Ovary (tissue), 9 donors: ENCODE data around the gene FBXO27. TPM values are rescaled to one million over a fixed set of nuclear protein-coding genes. Genes with fewer than 3 reads are reported as not detected.

Experiments used
- DNase-seq, 5 donors: peaks; one replicate each; pipeline ENCODE4 v3.0.0-alpha.2; 2019 to 2020
- H3K27ac ChIP-seq, 2 donors: fragments of 200-600 bp; one replicate each; pipeline versions ENCODE4 v1.5.1 to v1.8.0; 2019 to 2022
- H3K27me3 ChIP-seq: fragments of 200-600 bp; one replicate; pipeline ENCODE4 v1.8.0; 2022
- H3K36me3 ChIP-seq: fragments of 200-600 bp; sonication (generic); one replicate; pipeline ENCODE4 v1.5.1; 2019
- H3K4me1 ChIP-seq: one replicate; pipeline ENCODE4 v1.8.1; 2013; ENCODE audit warnings: mild to moderate bottlenecking, moderate library complexity; ENCODE audit not compliant: insufficient read depth
- H3K4me3 ChIP-seq: fragments of 200-600 bp; sonication (generic); one replicate; pipeline ENCODE4 v1.5.1; 2017
- H3K9me3 ChIP-seq, 2 donors: fragments of 200-600 bp in 1 of 2; sonication (generic) in 1 of 2; one replicate each; pipeline versions ENCODE4 v1.5.1 to v1.8.1; 2013 to 2019; ENCODE audit warnings: mild to moderate bottlenecking in 1 of 2, moderate library complexity in 1 of 2
- EP300 ChIP-seq: sonication (generic); formaldehyde crosslinking; IDR thresholded peaks from one replicate; pipeline ENCODE4 v1.6.1; 2017; ENCODE audit warnings: antibody characterized with exemption
- POLR2A ChIP-seq: fragments of 450-650 bp; IDR thresholded peaks from one replicate; pipeline ENCODE4 v1.6.1; 2017; ENCODE audit warnings: antibody characterized with exemption, mild to moderate bottlenecking, moderate library complexity
- WGBS, 3 donors: extraction: QIAGEN DNeasy Blood & Tissue Kit in 1 of 3; methylation state at CpG; one replicate each; pipeline versions ENCODE4 v1.1.5 to v1.1.7; 2013 to 2017; 5-methylcytosine and 5-hydroxymethylcytosine counted together
- intact Hi-C, 4 donors: fragments of 100-400 bp; cut with DNase I; formaldehyde crosslinking; loops; one replicate each; pipeline versions ENCODE4 v1.11.0 to v1.15.1; 2022 to 2023
- polyA plus RNA-seq, 2 donors: library from polyadenylated mRNA; stranded (reverse); fragments of 200-250 nt in 1 of 2; fragments of 350-450 nt in 1 of 2; fragmentation: Illumina TruSeq in 1 of 2; extraction: RNeasy Lipid Tissue Mini Kit (QIAGEN cat#74804) in 1 of 2; gene quantifications; one replicate each; pipeline ENCODE4 v1.2.3, GENCODE V29; 2013 to 2014
- total RNA-seq, 7 donors: library from RNA; depleted of rRNA in 2 of 7; stranded (reverse); fragments of >200 nt in 2 of 7; fragmentation: NEBNext Ultra II Directional in 3 of 7; extraction: Animal tissue kit (Norgen Biotek cat#: 25700) in 3 of 7; gene quantifications; one replicate each; pipeline versions ENCODE4 v1.1.0 to v1.2.4, GENCODE V29; 2016 to 2023
- TF ChIP-seq, protein P1 (sequence below), 3 donors: fragments of 450-650 bp in 2 of 3; fragments of 200-600 bp in 1 of 3; IDR thresholded peaks; one replicate each; pipeline versions ENCODE4 v1.5.1 to v1.8.0; 2016 to 2022; ENCODE audit warnings: antibody characterized with exemption in 3 of 3, mild to moderate bottlenecking in 1 of 3
- donor health status: DM: no; HTN: no; CAD: no; lungs with moderate emphysema.
- donor health status: DM: no; HTN: no; CAD: no.
- donor health status: Bipolar disorder and iron deficiency.
- donor health status: DM: yes; HTN: yes; CAD: no.
- donor health status: DM: no; HTN: no; CAD: no.
- donor health status: DM: yes; HTN: yes; CAD: no.

The FBXO27 gene
- total and polyA plus RNA-seq, 9 donors: 5.7 to 21.4 (median 15.2) TPM

DNA sequence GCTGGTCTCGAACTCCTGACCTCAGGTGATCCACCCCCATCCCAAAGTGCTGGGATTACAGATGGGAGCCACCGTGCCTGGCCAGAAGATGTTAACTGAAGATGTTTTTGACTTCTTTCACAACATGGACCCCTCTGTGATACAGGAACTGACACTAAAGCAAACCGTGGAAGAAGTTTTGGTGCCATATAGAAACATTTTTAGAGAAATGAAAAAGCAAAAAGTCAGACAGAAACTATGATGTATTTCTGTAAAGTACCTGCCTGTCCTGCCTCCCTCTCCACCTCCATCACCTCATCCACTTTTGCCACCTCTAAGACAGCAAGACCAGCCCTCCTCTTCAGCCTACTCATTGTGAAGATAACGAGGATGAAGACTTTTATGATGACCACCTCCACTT, 11.3 kb downstream of the FBXO27 start:
- DNase-seq: no peak
- Histone ChIP-seq H3K27me3 (no peaks in the 10 kb centered on the region), H3K36me3 (no peaks in the 10 kb centered on the region), H3K27ac (no peak overlapping the region), H3K4me1 (no peaks in the 10 kb centered on the region), H3K9me3 (no peaks in the 10 kb centered on the region), H3K4me3 (no peak overlapping the region)
- intact Hi-C loops: no loop called here
- WGBS, 3 donors: 80 to 92% (median 87%) methylated on average over 4 of the region's 4 CpGs
- TF ChIP-seq EP300: no peak
- TF ChIP-seq, protein P1, sequence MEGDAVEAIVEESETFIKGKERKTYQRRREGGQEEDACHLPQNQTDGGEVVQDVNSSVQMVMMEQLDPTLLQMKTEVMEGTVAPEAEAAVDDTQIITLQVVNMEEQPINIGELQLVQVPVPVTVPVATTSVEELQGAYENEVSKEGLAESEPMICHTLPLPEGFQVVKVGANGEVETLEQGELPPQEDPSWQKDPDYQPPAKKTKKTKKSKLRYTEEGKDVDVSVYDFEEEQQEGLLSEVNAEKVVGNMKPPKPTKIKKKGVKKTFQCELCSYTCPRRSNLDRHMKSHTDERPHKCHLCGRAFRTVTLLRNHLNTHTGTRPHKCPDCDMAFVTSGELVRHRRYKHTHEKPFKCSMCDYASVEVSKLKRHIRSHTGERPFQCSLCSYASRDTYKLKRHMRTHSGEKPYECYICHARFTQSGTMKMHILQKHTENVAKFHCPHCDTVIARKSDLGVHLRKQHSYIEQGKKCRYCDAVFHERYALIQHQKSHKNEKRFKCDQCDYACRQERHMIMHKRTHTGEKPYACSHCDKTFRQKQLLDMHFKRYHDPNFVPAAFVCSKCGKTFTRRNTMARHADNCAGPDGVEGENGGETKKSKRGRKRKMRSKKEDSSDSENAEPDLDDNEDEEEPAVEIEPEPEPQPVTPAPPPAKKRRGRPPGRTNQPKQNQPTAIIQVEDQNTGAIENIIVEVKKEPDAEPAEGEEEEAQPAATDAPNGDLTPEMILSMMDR (IDR thresholded peaks at IDR 0.05): no peak
- no peak for TF ChIP-seq POLR2A

DNA sequence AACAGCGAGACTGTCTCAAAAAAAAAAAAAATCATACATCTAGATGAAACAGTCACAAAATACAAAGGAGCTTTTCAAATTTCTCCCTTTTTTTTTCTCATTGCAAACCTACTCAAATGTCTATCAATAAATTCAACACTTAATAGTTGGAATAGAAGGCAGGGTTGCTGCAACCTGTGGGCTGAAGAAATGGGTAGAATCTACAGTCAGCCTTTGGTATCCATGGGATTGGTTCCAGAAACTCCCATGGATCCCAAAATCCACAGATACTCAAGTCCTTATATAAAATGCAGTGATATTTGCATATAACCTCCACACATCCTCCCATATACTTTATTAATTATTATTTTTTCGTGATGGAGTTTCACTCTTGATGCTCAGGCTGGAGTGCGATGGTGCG, 14.7 kb downstream of the FBXO27 start:
- TF ChIP-seq EP300: no peak
- TF ChIP-seq, protein P1 (IDR thresholded peaks at IDR 0.05): no peak
- 82 to 92% (median 88%) methylated on average over 4 of the region's 4 CpGs for WGBS, 3 donors
- Histone ChIP-seq H3K4me3 (no peak overlapping the region), H3K9me3 (no peaks in the 10 kb centered on the region), H3K36me3 (no peaks in the 10 kb centered on the region), H3K27me3 (no peaks in the 10 kb centered on the region), H3K27ac (no peak overlapping the region), H3K4me1 (no peaks in the 10 kb centered on the region)
- intact Hi-C loops: no loop called here
- no peak for DNase-seq

DNA sequence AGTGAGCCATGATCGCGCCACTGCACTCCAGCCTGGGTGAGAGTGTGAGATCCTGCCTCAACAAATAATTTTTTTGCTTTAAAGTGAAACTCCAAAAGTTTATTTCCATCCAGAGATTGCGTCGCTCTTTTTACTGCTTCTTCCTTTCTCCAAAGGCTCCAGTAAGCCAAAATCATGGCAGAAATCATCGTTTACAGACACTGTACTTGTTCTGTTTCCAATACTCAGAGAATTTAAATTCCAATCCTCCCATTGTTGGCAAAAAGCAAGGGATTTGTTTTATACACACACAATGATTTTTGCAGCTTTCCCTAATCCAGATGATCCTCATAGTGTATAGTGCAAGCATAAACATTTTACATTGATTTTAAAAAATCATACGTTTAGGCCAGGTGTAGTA, 15.3 kb downstream of the FBXO27 start:
- 25 to 39% (median 37%) methylated on average over 6 of the region's 6 CpGs for WGBS, 3 donors
- Histone ChIP-seq H3K4me3 (no peak overlapping the region), H3K27ac (no peak overlapping the region), H3K9me3 (no peaks in the 10 kb centered on the region), H3K36me3 (no peaks in the 10 kb centered on the region), H3K27me3 (no peaks in the 10 kb centered on the region), H3K4me1 (no peaks in the 10 kb centered on the region)
- intact Hi-C loops: no loop called here
- TF ChIP-seq POLR2A (no peak), EP300 (no peak)
- TF ChIP-seq, protein P1 (IDR thresholded peaks at IDR 0.05): no peak
- no peak for DNase-seq

DNA sequence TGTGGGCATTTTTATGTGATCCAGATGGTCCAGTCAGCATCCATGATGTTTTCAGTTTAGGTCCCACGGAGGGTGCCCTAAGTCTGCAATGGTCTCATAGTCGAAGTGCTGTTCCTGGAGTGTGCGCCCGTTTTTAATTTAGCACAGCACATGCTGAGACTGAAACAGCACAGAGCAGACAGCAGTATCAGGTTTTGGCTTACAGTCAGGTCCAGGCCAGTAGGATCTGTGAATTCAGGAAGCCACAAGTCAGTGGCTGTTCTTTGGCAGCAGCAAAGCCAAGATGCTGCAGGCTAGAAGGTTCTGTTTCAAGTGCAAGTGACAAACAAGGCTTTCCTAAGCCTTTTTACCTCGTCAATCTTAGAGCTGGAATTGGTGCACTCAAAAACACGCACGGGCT, 18.3 kb downstream of the FBXO27 start:
- Histone ChIP-seq H3K27me3 (no peaks in the 10 kb centered on the region), H3K4me3 (no peak overlapping the region), H3K27ac (no peak overlapping the region), H3K9me3 (no peaks in the 10 kb centered on the region), H3K36me3 (no peaks in the 10 kb centered on the region), H3K4me1 (no peaks in the 10 kb centered on the region)
- intact Hi-C loops: no loop called here
- TF ChIP-seq POLR2A (no peak), EP300 (no peak)
- TF ChIP-seq, protein P1 (IDR thresholded peaks at IDR 0.05): no peak
- WGBS, 3 donors: 88% methylated on average over 7 of the region's 7 CpGs
- no peak for DNase-seq

DNA sequence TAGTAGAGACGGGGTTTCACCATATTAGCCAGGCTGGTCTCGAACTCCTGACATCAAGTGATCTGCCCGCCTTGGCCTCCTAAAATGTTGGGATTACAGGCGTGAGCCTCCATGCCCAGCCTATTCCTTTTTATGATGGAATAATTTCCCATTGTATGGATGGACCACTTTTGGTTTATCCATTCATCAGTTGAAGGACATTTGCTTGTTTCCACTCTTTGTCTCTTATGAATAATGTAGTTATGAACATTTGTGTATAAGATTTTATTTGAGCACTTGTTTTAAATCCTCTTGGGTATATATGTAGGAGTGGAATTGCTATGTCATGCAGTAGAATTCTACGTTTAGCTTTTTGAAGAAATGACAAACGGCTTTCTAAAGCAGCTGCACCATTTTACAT, 23.3 kb downstream of the FBXO27 start:
- intact Hi-C loops: no loop called here
- no peak overlapping the region for H3K4me3 ChIP-seq
- H3K9me3 ChIP-seq: no peaks in the 10 kb centered on the region
- DNase-seq: no peak
- TF ChIP-seq, protein P1 (IDR thresholded peaks at IDR 0.05): no peak
- TF ChIP-seq POLR2A (no peak), EP300 (no peak)
- H3K36me3 ChIP-seq: no peaks in the 10 kb centered on the region
- no peak overlapping the region for H3K27ac ChIP-seq
- no peaks in the 10 kb centered on the region for H3K4me1 ChIP-seq
- 87 to 89% (median 88%) methylated on average over 6 of the region's 6 CpGs for WGBS, 3 donors
- H3K27me3 ChIP-seq: no peaks in the 10 kb centered on the region
